Epithelial cell of prostate (primary cell): ENCODE data around the gene PABPN1.
"Not testable (repeated sequence)": the region's sequence is repeated elsewhere in the genome, so short reads cannot be mapped to it uniquely, and the experiment has no call there.

Experiments
- DNase-seq: peaks from one replicate; pipeline ENCODE4 v3.0.0-alpha.2; 2011; ENCODE audit warnings: low read depth, low spot score
- H3K27ac ChIP-seq: fragments of 450-650 bp; 2 replicates; pipeline ENCODE4 v1.5.1; 2017; ENCODE audit warnings: mild to moderate bottlenecking

Gene PABPN1, protein sequence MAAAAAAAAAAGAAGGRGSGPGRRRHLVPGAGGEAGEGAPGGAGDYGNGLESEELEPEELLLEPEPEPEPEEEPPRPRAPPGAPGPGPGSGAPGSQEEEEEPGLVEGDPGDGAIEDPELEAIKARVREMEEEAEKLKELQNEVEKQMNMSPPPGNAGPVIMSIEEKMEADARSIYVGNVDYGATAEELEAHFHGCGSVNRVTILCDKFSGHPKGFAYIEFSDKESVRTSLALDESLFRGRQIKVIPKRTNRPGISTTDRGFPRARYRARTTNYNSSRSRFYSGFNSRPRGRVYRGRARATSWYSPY

DNA sequence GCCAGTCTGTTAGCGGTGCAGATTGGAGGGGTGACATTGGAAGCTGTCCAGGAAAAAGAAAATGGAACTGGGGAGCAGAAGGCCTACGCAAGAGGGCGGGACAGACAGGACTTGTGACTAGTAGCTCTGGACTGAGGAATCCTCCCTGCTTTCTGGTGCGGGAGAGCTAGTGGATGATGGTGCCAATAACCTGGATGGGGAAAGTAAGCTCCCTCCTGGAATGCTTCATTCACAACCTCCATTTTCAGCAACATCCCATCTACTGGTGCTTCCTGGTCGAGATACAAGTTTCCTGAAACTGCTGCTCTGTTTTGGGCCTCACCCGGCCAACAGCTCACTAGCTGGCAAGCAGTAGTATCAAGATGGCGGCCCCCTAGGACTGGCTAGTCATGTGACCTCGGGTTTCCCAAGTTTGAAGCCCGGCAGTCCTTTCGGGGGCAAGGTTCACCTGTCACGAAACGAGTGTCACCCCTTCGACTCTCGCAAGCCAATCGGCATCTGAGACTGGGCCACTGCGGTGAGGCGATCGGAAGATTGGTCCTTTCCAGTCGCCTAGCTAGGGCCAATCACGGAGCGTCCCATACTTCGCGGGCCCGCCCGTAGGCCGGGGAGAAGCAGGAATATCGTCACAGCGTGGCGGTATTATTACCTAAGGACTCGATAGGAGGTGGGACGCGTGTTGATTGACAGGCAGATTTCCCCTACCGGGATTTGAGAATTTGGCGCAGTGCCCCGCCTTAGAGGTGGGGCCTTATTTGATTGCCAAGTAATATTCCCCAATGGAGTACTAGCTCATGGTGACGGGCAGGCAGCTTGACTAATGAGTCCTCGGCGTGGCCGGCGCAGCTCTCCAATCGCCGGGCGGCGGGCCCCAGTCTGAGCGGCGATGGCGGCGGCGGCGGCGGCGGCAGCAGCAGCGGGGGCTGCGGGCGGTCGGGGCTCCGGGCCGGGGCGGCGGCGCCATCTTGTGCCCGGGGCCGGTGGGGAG lies at the start of gene PABPN1:
TSS of gene PABPN1 (plus strand) at position 874 of the 988 bp plus-strand sequence. CDS start at position 887, 13 bp downstream.
- peak within 1 kb of the TSS; percentile 86 for H3K27ac ChIP-seq
- peak; percentile 98 for DNase-seq

DNA sequence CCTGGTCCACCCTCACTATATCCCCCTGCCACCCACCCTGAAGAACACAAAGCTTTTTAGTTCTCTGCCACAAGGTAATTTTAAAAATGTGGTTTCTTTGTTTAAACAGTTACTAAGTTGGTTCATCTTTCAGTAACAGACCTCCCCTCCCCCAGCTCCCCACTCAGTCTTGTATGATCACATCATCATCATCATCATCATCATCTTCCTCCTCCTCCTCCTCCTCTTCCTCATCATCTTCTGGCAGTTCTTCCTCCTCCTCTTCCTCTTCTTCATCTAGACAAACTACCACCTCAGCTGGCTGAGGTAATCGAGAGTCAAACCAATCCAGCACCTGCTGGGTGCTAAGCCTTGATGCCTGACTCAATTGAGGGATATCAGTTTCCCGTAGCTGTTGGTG lies 45.8 kb upstream of the PABPN1 start:
- H3K27ac ChIP-seq: peak overlapping the region; percentile 53

DNA sequence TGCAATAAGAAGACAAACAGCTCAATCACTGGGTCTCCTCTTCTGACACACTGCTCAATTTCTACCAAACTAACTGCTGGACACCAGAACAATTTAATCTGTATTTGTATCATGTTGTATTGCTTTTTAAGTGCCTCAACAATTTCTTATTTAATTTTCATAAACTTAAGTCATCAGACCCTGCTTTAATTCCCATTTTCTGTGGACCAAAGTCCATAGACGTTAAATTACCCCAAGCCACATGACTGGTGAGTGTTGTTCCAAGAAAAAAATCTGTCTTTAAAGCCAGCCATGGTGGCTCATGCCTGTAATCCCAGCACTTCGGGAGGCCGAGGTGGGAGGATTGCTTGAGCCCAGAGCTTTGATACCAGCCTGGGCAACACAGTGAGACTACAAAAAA lies 44.1 kb upstream of the PABPN1 start:
- H3K27ac ChIP-seq: no peak overlapping the region
- DNase-seq: no peak

More for the DNA sequence above, 45.8 kb upstream of the PABPN1 start:
- no peak for DNase-seq

DNA sequence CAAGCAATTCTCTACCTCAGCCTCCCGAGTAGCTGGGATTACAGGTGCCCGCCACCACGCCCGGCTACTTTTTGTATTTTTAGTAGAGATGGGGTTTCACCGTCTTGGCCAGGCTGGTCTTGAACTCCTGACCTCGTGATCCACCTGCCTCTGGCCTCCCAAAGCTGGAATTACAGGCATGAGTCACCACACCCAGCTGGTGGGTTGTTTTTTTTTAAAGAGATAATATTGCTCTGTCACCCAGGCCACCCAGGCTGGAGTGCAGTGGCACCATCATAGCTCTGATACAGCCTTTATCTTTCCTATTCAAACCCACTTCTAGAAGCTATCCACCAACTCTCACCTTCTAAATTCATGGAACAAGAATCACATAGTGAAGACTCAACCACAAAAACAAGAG lies 43.3 kb upstream of the PABPN1 start:
- H3K27ac ChIP-seq, DNase-seq: not testable (repeated sequence)

DNA sequence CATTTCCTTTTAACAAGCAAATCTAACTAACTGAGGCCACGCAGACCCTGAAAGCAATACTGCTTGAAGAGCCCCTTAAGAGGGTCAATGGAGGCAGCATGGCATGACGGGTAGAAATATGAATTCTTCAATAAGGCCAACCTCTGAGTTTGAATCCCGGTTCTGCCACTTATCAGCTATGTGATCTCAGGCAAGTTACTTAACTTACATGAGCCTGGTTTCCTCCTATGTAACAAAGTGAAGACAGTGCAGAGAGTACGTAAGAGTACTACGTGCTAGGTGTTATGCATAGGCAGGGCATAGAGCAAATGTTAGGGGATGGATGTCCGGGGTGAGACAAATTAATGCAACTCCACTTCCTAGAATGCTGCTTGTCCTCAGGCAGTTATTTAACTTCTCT lies 40.0 kb upstream of the PABPN1 start:
- H3K27ac ChIP-seq: no peak overlapping the region
- DNase-seq: no peak

DNA sequence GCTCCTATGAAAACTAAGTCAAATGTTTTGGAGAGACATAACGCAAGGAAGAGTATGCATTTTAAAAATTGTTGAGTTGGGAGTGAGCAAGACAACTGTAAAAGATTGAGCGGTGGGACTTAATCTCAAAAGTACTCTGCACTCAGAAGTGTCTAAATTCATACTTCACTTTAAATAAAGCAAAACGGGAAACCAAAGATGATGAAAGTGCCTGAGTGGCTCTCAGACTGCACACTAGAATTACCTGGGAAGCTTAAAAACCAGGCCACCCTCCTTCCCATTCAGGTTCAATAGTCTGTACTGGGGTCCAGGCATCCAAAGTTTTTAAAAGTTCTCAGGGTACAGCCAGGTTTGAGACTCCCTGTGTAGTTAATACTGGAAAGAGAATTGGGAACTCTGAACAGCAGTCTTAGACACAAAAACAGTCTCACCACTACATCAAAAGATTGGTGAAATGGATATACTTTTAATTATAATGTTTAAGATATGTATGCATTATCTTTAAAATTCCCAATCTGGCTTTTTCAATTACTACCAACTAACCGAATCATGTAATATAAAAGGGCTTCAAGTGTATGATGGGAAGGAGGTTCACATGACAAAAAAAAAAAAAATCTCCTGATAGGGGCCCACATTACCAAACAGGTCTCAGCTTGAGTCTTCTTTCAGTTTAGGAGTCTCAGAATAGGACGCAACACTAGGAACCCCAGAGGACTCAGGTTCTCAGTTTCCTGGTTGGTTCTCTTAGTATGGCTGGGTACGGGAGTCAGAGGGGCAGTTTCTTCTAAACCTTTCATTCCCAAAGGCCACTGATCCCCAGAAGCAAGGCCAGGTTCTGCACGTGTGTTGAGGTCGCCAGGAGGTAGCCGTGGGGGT lies 36.4 kb upstream of the PABPN1 start:
- no peak for DNase-seq
- H3K27ac ChIP-seq: peak overlapping the region; percentile 83

- peak overlapping the region; percentile 83 for H3K27ac ChIP-seq
- DNase-seq: no peak
Observed at GRCh38 chr14:23285530-23286019, 35.7 kb upstream of the PABPN1 start.

DNA sequence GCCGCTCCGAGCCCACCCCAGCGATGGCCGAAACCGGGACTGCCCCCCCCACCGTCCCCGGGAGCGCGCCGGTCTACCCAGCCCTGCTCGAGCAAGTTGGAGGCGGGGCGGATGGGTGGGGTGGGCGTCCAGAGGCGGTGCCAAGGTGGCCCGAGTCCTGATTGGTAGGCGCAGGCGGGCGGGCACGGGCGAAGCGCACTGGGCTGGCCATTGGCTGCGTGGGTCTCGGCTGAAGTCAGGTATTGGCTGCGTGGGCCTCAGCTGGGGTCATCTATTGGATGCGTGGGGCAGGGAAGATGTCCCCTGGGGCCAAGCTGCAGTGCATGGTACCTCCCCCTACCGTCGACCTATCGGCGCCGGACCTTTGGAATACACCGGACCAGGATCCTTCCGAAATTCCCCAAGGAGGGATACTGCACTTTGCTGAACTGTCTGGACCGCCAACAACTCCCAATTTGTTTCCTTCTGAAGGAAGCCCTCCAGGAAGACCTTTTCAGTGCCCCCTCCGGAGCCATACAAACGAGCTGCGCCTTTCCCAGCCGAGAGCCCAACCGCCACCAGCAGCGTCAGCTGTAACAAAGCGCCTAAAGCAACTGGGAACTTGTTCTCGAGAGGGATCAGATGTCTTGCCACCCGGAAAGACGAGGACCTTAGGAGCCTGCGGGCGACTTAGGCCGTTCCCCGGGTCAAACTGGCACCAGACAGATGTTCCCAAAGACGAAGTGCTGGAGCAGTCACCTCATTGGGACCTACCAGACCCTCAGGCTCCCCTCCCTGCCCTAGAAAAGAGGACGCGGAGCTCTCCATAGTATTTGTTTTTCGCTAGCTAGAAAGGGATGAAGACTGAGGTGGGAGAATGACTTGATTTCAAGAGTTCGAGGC lies 35.0 kb upstream of the PABPN1 start, which contains the start of gene HOMEZ:
TSS of gene HOMEZ (minus strand) at position 113 of the 882 bp plus-strand sequence. CDS start 180 bp downstream, outside the sequence.
- peak; percentile 89 for DNase-seq

GRCh38 chr14:23286902-23287479 lies 34.3 kb upstream of the PABPN1 start:
- peak overlapping the region; percentile 83 for H3K27ac ChIP-seq
- no peak for DNase-seq

More for the DNA sequence above, 35.0 kb upstream of the PABPN1 start, which contains the start of gene HOMEZ:
- H3K27ac ChIP-seq: peak within 1 kb of the TSS; percentile 83

DNA sequence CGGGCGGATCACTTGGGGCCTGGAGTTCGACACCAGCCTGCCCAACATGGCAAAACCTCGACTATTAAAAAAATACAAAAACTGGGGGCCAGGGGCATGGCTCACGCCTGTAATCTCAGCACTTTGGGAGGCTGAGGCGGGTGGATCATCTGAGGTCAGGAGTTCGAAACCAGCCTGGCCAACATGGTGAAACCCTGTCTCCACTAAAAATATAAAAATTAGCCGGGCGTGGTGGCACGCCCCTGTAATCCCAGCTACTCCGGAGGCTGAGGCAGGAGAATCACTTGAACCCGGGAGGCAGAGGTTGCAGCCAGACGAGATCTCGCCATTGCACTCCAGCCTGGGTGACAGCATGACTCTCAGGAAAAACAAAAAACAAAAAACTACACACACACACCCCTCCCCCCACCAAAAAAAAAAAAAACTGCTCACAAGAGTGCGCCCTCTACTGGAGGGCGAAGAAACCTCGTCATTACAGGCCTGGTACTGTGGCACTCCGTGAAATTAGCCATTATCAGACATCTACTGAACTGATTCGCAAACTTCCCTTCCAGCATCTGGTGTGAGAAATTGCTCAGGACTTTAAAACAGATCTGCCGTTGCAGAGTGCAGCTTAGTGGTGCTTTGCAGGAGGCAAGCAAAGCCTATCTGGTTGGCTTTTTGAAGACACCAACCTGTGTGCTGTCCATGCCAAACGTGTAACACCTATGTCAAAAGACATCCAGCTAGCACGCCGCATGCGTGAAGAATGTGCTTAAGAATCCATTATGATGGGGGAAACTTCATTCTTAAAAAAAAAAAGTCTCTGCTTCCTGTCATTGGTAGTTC lies 26.3 kb upstream of the PABPN1 start:
- H3K27ac ChIP-seq: no peak overlapping the region
- DNase-seq: no peak

DNA sequence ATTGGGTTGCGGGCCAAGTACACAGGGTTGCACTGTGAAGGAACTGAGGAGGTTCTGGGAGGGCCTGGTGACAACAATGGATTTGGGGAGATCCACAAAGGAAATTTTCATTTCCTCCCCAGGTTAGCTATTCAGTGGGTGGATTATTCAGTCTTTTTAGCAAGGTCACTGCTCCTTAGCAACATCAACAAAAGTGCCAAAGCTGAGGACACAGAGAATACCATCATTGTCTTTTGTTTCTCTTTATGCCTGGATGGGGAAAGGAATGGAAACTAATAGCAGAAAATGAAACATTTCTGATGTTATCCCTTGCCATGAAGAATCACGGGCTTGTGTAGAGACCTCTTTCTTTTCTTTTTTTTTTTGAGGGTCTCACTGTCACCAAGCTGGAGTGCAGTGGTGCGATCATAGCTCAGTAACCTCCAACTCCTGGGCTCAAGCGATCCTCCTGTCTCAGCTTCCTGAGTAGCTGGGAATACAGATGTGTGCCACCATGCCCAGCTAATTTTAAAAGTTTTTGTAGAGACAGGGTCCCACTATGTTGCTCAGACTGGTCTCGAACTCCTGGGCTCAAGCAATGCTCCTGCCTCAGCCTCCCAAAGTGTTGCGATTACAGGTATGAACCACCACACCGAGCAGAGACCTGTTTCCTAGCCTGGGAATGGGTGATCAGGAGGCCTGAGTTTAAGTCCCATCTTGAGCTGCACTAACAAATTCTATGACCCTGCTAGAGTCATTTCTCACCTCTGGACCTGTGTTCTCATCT lies 25.1 kb upstream of the PABPN1 start:
- no peak overlapping the region for H3K27ac ChIP-seq
- DNase-seq: no peak

DNA sequence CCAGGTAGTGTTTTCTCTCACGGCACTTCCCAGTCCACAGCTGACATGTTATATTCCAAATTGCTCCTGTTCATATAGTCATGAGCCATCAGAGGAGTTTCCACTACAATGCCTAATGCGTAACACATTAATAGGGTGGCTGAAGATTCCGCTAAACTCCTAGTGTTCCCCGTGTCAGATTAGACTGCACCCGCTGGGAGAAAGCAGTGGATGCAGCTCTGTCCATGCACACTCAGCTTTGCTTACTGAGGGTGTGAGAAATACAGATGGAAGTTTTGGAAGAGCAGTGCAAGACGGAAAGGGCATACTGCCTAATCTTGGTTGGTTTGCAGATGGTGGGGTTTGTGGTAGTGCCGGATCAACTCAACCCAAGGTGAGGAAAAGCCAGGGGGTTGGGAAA lies 24.2 kb upstream of the PABPN1 start:
- H3K27ac ChIP-seq: no peak overlapping the region
- no peak for DNase-seq

- H3K27ac ChIP-seq: peak overlapping the region; percentile 85
Observed at GRCh38 chr14:23297611-23298277, 23.5 kb upstream of the PABPN1 start.

GRCh38 chr14:23299211-23299957 lies 21.9 kb upstream of the PABPN1 start:
- peak; percentile 53 for DNase-seq
- H3K27ac ChIP-seq: peak overlapping the region; percentile 85

More at GRCh38 chr14:23297611-23298277, 23.5 kb upstream of the PABPN1 start:
- DNase-seq: no peak

- DNase-seq: no peak
Observed at GRCh38 chr14:23299986-23300686, 21.1 kb upstream of the PABPN1 start.

More at GRCh38 chr14:23299986-23300686, 21.1 kb upstream of the PABPN1 start:
- peak overlapping the region; percentile 85 for H3K27ac ChIP-seq
